ENCODE measurements around the gene PLXDC2.

DNA sequence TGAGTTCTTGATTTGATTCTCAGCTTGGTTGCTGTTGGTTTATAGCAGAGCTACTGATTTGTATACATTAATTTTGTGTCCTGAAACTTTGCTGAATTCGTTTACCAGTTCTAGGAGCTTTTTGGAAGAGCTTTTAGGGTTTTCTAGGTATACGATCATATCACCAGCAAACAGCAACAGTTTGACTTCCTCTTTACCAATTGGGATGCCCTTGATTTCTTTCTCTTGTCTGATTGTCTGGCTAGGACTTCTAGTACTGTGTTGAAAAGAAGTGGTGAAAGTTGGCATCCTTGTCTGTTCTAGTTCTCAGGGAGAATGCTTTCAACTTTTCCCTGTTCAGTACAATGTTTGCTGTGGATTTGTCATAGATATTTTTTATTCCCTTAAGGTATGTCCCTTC, 86.2 kb downstream of the PLXDC2 start:
- TF ChIP-seq, protein P1, sequence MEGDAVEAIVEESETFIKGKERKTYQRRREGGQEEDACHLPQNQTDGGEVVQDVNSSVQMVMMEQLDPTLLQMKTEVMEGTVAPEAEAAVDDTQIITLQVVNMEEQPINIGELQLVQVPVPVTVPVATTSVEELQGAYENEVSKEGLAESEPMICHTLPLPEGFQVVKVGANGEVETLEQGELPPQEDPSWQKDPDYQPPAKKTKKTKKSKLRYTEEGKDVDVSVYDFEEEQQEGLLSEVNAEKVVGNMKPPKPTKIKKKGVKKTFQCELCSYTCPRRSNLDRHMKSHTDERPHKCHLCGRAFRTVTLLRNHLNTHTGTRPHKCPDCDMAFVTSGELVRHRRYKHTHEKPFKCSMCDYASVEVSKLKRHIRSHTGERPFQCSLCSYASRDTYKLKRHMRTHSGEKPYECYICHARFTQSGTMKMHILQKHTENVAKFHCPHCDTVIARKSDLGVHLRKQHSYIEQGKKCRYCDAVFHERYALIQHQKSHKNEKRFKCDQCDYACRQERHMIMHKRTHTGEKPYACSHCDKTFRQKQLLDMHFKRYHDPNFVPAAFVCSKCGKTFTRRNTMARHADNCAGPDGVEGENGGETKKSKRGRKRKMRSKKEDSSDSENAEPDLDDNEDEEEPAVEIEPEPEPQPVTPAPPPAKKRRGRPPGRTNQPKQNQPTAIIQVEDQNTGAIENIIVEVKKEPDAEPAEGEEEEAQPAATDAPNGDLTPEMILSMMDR (IDR thresholded peaks at IDR 0.05) = no peak
- no peak for TF ChIP-seq POLR2A (IDR thresholded peaks at IDR 0.05)

All from heart left ventricle (tissue), 13 donors.